HepG2 (cell line): ENCODE data around the gene QDPR.

Experiments
- HDAC1 ChIP-seq: sonication (generic); formaldehyde crosslinking; IDR thresholded peaks from 2 replicates; pipeline ENCODE4 v1.5.1; 2020; ENCODE audit warnings: mild to moderate bottlenecking, missing genetic modification reagents
- HNRNPUL1 ChIP-seq: fragments of 200-400 bp; formaldehyde crosslinking; IDR thresholded peaks from 2 replicates; pipeline ENCODE4 v1.6.1; 2017; ENCODE audit warnings: low read depth, mild to moderate bottlenecking, low read length, moderate library complexity
- ZBTB20 ChIP-seq: sonication (generic); formaldehyde crosslinking; IDR thresholded peaks from 2 replicates; pipeline ENCODE4 v1.8.1; 2023; ENCODE audit warnings: missing genetic modification reagents, low read depth, mild to moderate bottlenecking, borderline replicate concordance
- ZNF337 ChIP-seq: sonication (generic); formaldehyde crosslinking; IDR thresholded peaks from 2 replicates; pipeline ENCODE4 v1.5.1; 2020; ENCODE audit warnings: missing genetic modification reagents, low read depth, mild to moderate bottlenecking, borderline replicate concordance

GRCh38 chr4:17480210-17480927, 31.5 kb downstream of the QDPR start:
- TF ChIP-seq ZNF337 (CRISPR knock-in tag) (no peak), HDAC1 (CRISPR knock-in tag) (no peak), ZBTB20 (CRISPR knock-in tag) (no peak), HNRNPUL1 (no peak)
